Umbilical cord (tissue), 2 donors: Measurements from ENCODE around the gene LGALS9B. TPM values are rescaled to one million over a fixed set of nuclear protein-coding genes. Genes with fewer than 3 reads are reported as not detected.
"Not testable (repeated sequence)": the region's sequence is repeated elsewhere in the genome, so short reads cannot be mapped to it uniquely, and the experiment has no call there.

Experiments used
- DNase-seq: peaks from one replicate; pipeline ENCODE4 v3.0.0-alpha.2; 2015; ENCODE audit warnings: low spot score
- total RNA-seq: library from RNA; depleted of rRNA; stranded (reverse); fragments of >200 nt; gene quantifications from one replicate; pipeline ENCODE4 v1.2.3, GENCODE V29; 2014; ENCODE audit warnings: low replicate concordance; ENCODE audit not compliant: insufficient read depth

Gene LGALS9B
- 3.6 TPM for total RNA-seq

DNA sequence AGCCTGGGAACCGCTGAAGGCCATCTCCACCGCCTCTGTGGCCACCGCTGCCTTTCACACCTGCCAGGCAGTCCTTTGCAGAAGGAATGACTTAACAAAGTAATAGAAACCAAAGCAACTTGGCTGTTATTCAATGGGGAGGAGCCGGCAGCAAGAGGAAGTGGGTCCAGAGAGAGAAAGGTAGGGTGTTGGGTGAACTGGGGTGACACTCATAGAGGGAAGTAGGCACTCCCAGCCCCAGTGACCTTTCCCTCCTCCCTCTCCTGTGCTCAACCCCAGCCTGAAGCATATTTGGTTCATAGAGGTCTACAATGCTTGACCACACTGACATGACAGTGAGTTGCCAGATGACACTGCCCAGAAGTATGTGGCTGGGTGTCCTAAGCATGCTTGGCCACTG, at the start of gene LGALS9B:
Gene LGALS9B, minus strand, starts transcription at position 93 of the 400 bp plus-strand sequence. Its CDS starts 69 bp downstream, at position 24.
- DNase-seq, result not testable (repeated sequence)

- not testable (repeated sequence) for DNase-seq
These were observed 49.6 kb upstream of the LGALS9B start for GRCh38 chr17:20516986-20517385.

DNA sequence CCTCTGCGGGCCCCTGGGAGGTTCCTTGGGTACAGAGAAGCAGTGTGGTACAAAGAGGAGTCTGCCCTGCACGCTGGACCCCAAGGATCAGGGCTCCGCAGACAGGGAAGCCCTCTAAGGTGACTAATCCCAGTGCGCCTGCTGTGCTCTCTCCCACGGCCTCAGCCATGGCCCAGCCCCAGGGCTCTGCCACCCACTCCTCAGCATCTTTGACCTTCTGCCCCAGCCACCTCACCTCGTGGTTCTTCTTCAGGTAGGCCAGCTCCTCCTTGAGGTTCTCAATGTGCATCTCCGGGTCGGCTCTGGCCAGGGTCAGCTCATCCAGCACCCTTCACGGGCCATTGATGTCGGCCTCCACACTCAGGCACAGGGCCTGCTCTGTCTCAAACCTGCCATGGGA, 47.8 kb upstream of the LGALS9B start:
- DNase-seq, result not testable (repeated sequence)

DNA sequence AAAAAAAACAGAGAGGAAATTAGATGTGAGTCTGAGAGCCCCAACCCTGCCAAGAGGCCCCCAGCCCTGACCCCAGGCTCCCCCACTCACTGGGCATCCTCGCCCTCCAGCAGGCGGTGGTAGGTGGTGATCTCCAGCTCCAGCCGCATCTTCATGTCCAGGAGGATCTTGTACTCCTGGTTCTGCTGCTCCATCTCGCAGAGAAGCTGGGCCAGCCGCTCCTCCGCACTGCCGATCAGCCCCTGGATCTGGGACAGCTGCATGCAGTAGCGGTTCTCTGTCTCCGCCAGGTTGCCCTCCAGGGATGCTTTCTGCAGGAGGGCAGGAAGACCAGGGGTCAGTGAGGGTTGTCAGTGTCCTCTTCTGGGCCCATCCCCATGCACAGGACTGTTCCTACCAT, 46.2 kb upstream of the LGALS9B start:
- not testable (repeated sequence) for DNase-seq

DNA sequence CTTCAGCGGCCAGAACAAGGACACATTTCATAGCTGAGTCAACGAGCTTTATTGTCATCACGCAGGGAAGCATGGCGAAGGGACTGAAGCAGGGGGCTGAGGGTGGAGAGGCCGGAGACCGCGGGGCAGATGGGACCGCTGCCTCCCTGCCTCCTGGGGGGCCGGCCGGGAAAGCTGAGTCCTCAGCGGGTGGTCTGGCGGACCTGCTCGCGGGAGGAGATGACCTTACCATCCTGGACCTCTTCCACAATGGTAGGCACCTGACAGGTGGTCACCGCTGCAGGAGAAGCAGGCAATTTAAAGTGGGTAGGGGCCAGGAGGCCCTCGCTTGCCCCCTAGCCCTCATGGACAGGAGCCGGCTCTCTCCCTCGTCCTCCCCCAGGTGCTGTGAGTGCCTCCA, 45.0 kb upstream of the LGALS9B start:
- not testable (repeated sequence) for DNase-seq

DNA sequence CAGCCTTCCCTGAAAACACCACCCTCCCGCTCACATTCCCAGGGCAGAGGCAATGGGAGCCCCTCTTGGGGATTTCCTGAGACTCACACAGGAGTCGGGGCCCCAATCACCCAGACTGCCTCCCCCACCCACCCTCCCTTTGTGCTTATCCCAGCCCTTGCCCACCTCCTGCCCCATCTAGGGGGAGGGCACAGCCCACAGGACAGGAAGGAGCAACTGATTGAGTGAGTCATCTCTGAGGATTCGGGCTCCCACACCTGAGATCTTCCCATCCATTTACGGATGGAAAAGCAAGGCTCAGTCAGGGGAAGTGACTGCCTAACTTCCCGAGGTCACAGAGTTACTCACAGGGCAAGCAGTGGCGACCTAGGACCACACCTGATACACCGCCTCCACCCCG, 44.4 kb upstream of the LGALS9B start:
- DNase-seq, result not testable (repeated sequence)

DNA sequence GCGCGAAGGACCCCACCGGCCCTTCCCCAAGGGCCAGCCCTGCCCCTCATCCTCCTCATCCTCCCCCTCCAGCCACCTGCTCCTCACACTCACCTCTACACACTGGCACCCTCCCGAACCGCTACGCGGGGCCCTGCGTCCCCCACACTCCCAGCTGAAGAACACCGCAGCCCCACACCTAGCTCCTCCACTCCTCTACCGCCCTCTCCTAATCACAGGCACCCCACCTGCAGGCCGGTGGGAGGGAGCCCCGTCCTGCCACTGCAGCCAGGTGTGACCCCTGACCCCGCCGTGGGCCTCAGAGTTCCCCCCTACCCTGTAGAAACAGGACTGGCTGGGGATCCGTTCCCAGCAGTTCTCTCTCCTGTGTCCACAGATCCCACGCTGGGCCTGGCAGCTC, 38.0 kb upstream of the LGALS9B start:
- not testable (repeated sequence) for DNase-seq

DNA sequence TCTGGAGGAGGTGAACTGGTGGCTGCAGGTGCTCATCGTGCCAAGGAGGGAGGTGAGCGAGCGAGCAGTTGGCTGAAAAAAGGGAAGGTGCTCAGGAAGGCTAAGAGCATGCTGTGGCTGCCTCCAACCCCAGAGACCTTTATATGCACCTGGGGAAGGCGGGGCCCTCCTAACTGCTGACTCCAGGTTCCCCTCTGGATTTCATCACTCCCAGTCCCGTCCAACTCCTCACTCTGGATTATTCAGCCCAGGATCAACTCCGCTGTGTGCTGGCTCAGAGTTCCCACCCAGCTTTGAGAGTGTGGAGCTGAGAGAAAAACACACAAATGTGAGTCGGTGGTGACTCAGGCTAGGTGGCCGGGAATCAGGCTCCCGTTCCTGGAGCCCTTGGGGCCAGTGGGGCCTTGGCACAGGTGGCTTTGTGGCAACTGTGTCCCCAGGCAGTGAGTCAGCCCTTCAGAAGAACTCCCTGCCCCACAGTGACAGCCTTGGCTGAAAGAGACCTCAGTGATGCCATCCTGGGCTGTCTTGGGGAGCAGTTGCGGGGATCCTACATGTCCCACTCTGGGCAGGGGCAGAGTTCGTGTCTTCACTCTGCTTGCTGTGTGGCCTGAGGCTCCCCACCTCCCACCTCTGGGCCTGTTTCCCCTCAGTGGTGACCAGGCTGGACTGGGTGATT, 37.2 kb upstream of the LGALS9B start:
- not testable (repeated sequence) for DNase-seq

- not testable (repeated sequence) for DNase-seq
These were observed 34.6 kb upstream of the LGALS9B start for GRCh38 chr17:20501896-20502295.

DNA sequence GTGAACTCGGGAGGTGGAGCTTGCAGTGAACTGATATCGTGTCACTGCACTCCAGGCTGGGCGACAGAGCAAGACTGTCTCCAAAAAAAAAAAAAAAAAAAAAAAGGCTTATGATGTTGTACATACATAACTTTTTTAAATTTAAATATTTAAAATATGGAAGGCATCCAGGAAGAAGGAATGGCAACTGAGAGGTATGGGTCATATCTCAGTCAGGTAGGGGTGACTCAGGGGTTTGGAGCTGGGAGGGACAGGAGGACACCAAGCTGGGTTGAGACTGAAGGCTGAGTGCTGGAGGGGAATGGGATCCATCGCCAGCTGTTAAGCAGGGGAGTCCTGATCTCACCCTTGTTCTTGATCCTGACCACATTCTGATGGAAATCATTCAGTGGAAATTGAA, 33.0 kb upstream of the LGALS9B start:
- not testable (repeated sequence) for DNase-seq

DNA sequence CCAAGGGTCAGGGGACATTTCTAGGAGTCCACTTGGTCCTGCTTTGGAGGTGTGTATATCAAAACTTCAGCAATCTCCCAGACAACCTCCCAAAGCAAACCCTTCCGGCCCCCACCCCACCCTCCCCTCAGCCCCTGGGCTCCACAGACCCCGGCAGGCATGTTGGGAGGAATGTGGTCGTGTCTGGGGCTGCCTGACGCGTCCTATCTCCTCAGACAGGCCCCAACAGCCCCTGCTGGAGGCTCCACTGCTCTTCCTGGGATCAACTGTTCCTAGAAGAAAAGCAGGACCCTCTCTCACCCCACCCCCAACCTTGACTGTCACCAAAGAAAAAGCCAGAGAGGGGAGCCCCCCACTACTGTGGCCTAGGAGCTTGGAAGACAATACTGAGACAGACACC, 28.1 kb upstream of the LGALS9B start:
- DNase-seq, result peak; percentile 14

DNA sequence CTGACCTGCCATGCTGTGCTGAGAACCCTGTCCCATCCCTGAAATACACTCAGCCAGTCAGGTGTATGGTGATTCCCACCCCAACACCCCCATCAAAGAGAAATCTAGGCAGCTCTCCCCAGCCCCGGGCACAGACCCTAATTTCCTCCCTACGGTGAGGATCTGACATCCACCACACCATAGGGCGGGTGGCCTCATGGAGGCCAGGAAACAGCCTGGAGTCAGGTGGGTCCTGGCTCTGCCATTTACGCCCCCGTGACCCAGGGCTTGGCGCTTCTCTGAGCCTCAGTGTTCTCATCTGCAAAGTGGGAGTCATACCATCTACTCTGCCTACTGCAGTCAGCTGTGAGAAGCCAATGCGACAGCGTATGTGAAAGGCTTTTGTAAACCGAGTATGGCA, 27.4 kb upstream of the LGALS9B start:
- DNase-seq, result not testable (repeated sequence)

GRCh38 chr17:20494147-20494546, 26.8 kb upstream of the LGALS9B start:
- DNase-seq, result not testable (repeated sequence)

- DNase-seq, result not testable (repeated sequence)
These were observed 25.6 kb upstream of the LGALS9B start for GRCh38 chr17:20492971-20493370.

GRCh38 chr17:20492099-20492498, 24.8 kb upstream of the LGALS9B start:
- not testable (repeated sequence) for DNase-seq

DNA sequence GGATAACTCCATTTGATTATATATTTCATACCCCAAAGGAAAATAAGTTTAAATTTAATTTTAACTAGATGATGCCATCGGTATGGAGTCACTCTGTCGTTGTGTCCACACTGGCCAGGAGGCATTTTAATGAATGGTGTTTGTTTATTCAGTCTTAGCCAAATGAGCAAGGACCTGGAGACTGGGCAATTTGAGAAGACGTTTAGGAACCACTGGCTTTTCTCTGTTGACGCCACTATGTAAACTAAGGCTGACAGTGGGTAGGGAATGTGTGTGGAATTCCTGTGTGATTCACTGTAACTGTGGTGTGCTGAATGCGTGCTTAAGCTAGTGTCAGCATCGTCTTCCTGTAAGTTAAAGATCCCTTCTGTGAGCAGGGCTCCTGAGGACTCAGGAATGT, 17.6 kb upstream of the LGALS9B start:
- peak; percentile 18 for DNase-seq

DNA sequence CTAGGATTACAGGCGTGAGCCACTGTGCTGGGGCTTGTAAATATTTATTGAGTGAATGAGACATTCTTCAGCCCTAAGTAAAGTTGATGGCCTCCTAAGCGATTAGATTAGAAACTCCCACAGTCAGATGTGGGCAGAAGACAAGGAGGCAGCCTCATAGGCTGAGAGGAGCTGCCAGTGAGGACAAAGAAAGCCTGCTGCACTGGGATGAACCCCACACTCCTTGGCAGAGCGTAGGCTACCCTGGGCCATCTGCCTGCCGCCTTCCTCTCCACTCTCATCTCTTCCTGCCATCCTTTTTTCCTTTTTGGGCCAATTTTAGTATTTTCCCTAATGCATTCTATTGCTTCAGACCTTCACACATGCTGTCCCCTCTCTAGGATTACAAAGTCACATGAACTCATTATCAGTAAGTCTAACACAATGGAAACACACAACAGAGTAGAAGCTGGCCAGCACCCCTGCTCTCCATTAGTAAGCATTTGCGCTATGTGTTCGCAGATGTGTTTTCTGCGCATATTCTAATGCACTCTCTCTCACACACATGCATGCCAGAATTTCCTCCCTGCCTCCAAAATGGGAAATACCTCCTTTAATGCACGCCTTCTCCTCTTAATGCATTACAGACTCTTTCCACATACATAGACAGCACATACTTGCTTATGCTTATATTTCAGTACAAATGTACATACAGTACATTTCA, 12.7 kb upstream of the LGALS9B start:
- DNase-seq, result not testable (repeated sequence)

GRCh38 chr17:20477398-20478071, 10.2 kb upstream of the LGALS9B start:
- DNase-seq, result not testable (repeated sequence)

GRCh38 chr17:20475137-20475831, 7.9 kb upstream of the LGALS9B start:
- not testable (repeated sequence) for DNase-seq

DNA sequence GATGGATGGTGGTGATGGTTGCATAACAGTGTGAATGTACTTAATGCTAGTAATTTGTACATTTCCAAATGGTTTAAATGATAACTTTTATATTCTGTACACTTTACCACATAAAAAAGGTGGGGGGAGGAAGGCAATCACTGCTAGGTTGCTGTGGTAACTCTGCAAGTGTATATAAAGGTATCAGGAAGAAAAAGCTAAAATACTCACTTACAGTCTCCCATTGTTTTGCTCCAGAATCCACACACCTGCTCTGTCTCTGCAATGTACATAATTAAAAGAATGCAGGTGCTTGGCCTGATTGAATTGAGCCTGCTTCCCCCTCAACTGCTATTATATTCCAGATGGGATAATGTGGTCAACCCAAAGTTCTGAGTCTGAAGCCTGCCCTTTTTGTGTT, 6.7 kb upstream of the LGALS9B start:
- DNase-seq, result not testable (repeated sequence)

GRCh38 chr17:20469946-20470345, 2.6 kb upstream of the LGALS9B start:
- not testable (repeated sequence) for DNase-seq

DNA sequence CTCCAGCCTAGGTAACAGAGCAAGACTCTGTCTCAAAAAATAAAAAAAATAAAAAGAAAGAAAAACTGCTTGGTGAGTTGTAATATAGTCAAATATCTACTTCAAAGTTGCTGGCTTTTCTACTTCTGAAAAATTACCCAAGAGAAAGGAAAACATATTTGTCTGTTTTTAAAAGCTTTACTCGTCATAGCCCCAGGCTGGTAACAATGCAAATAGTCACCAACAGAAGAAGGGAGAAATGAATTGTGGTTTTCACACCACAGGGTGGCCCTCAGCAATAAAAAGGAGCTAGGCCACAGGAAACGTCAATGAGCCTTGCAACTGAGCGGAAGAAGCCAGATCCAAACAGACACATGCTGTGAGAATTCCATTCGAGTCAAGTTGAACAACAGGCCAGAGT, 1.8 kb upstream of the LGALS9B start:
- not testable (repeated sequence) for DNase-seq
